HCT116 (cell line): ENCODE results near the gene NFIB.

Source experiments
- ATF3 ChIP-seq: IDR thresholded peaks from 2 replicates; pipeline ENCODE4 v1.6.1; 2012
- CEBPB ChIP-seq: IDR thresholded peaks from 2 replicates; pipeline ENCODE4 v1.6.1; 2012; ENCODE audit warnings: low read depth
- CTCF ChIP-seq, 3 experiments: fragments of 200-600 bp in 1 of 3; sonication (generic) in 1 of 3; IDR thresholded peaks in 2 of 3; conservative IDR thresholded peaks in 1 of 3; 2 replicates each; pipeline ENCODE4 v1.5.1; 2012 to 2017; ENCODE audit warnings: low read depth in 2 of 3, low read length in 2 of 3, antibody characterized with exemption in 1 of 3, borderline replicate concordance in 1 of 3, control low read depth in 1 of 3, mild to moderate bottlenecking in 1 of 3, mixed read lengths in 1 of 3, mixed run types in 1 of 3, moderate library complexity in 1 of 3; ENCODE audit not compliant: insufficient read depth in 1 of 3
- ELF1 ChIP-seq: IDR thresholded peaks from 2 replicates; pipeline ENCODE4 v1.6.1; 2012; ENCODE audit warnings: low read depth, borderline replicate concordance
- EZH2 ChIP-seq: fragments of 200-600 bp; sonication (generic); IDR thresholded peaks from 2 replicates; pipeline ENCODE4 v1.6.1; 2017; ENCODE audit warnings: antibody characterized with exemption, mixed run types
- EZH2phosphoT487 ChIP-seq: fragments of 200-600 bp; IDR thresholded peaks from 2 replicates; pipeline ENCODE4 v1.6.1; 2018; ENCODE audit warnings: antibody characterized with exemption, borderline replicate concordance
- MAX ChIP-seq: IDR thresholded peaks from 2 replicates; pipeline ENCODE4 v1.6.1; 2012
- POLR2A ChIP-seq: IDR thresholded peaks from 2 replicates; pipeline ENCODE4 v1.7.0; 2011; ENCODE audit warnings: borderline replicate concordance; ENCODE audit not compliant: insufficient read depth, insufficient read length; ENCODE audit errors: extremely low read depth
- POLR2AphosphoS5 ChIP-seq: IDR thresholded peaks from 2 replicates; pipeline ENCODE4 v1.6.1; 2011; ENCODE audit warnings: mild to moderate bottlenecking, low read depth, low read length, moderate library complexity
- RAD21 ChIP-seq: IDR thresholded peaks from 2 replicates; pipeline ENCODE4 v1.6.1; 2012; ENCODE audit warnings: low read depth, mild to moderate bottlenecking
- YY1 ChIP-seq: IDR thresholded peaks from 2 replicates; pipeline ENCODE4 v1.6.1; 2011; ENCODE audit warnings: low read length, low read depth, moderate library complexity, mild to moderate bottlenecking; ENCODE audit not compliant: insufficient replicate concordance; ENCODE audit errors: extremely low read depth
- TF ChIP-seq, protein P1 (sequence below): IDR thresholded peaks from 2 replicates; pipeline ENCODE4 v1.6.1; 2012; ENCODE audit warnings: low read depth

DNA sequence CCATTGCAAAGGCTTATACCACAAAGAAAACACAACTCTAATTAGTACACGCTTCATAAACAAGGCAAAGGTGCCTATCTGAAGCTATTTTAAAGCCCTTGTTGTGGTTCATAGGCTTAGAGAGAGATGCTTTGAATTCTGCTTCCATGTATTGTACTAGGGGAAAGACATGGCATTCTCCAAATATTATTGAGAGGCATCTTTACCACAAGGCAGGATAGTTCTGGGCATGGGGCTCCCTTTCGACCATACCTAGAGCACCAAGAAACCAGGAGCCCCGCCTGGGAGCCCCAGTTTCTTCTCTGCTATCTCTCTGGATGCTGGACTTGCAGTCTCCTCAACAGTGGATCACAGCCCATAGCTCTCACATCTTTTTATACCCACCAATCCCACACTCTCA, 93.7 kb downstream of the NFIB start:
- no peak for TF ChIP-seq POLR2A
- no peak for TF ChIP-seq CTCF (IDR thresholded peaks at IDR 0.05 in 2 of 3, conservative IDR thresholded peaks at IDR 0.05 in 1 of 3; ENCODE audit: borderline replicate concordance in 1 of 3, insufficient read depth in 1 of 3, low read depth in 2 of 3, low read length in 2 of 3)
- TF ChIP-seq EZH2phosphoT487: no peak
- TF ChIP-seq ATF3: no peak
- no peak for TF ChIP-seq CEBPB
- TF ChIP-seq, protein P1, sequence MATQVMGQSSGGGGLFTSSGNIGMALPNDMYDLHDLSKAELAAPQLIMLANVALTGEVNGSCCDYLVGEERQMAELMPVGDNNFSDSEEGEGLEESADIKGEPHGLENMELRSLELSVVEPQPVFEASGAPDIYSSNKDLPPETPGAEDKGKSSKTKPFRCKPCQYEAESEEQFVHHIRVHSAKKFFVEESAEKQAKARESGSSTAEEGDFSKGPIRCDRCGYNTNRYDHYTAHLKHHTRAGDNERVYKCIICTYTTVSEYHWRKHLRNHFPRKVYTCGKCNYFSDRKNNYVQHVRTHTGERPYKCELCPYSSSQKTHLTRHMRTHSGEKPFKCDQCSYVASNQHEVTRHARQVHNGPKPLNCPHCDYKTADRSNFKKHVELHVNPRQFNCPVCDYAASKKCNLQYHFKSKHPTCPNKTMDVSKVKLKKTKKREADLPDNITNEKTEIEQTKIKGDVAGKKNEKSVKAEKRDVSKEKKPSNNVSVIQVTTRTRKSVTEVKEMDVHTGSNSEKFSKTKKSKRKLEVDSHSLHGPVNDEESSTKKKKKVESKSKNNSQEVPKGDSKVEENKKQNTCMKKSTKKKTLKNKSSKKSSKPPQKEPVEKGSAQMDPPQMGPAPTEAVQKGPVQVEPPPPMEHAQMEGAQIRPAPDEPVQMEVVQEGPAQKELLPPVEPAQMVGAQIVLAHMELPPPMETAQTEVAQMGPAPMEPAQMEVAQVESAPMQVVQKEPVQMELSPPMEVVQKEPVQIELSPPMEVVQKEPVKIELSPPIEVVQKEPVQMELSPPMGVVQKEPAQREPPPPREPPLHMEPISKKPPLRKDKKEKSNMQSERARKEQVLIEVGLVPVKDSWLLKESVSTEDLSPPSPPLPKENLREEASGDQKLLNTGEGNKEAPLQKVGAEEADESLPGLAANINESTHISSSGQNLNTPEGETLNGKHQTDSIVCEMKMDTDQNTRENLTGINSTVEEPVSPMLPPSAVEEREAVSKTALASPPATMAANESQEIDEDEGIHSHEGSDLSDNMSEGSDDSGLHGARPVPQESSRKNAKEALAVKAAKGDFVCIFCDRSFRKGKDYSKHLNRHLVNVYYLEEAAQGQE: no peak
- no peak for TF ChIP-seq RAD21
- no peak for TF ChIP-seq POLR2AphosphoS5
- TF ChIP-seq YY1: no peak
- TF ChIP-seq ELF1: no peak
- TF ChIP-seq MAX: no peak
- TF ChIP-seq EZH2: no peak
